HepG2 (cell line): ENCODE measurements around the gene KIAA0825. TPM values are rescaled to one million over a fixed set of nuclear protein-coding genes. Genes with fewer than 3 reads are reported as not detected.

Experiments used
- ATAC-seq: fragments of 200-7000 bp; cut with Tn5 transposase; 3 replicates; pipeline ENCODE4 v1.9.1; 2020; ENCODE audit warnings: mild to moderate bottlenecking, moderate library complexity
- BruUV-seq: library from RNA; stranded (reverse); fragments of 400-500 nt; replicated peaks from 2 replicates; lab custom pipeline; 2021; lab: Mats Ljungman, UMichigan
- CTCF ChIA-PET: fragments of 300-600 bp; formaldehyde crosslinking; extraction: SDS; loops from one replicate; lab custom pipeline; 2021; ENCODE audit warnings: low total read pairs, inconsistent platforms, low intra/inter-chr PET ratio; lab: Yijun Ruan, JAX
- POLR2A ChIA-PET: fragments of 350-600 bp; sonication (Branson Sonifier 250); formaldehyde crosslinking; loops from one replicate; lab custom pipeline; 2020; ENCODE audit warnings: antibody characterized with exemption, inconsistent platforms; lab: Yijun Ruan, JAX
- DNase-seq: peaks from one replicate; pipeline ENCODE4 v3.0.0-alpha.2; 2015; ENCODE audit warnings: low spot score
- FAIRE-seq: peaks from 3 replicates; lab custom pipeline; 2011; peaks lifted over from hg19 to GRCh38; lab: Jason Lieb, UNC
- H2AFZ ChIP-seq: one replicate; pipeline ENCODE4 v1.6.1; 2011; ENCODE audit warnings: low read length, inconsistent platforms
- H3K27ac ChIP-seq: fragments of 300-600 bp; 3 replicates; pipeline ENCODE4 v1.8.0; 2011; ENCODE audit warnings: mixed run types, mild to moderate bottlenecking, mixed read lengths, low read length, inconsistent platforms; ENCODE audit not compliant: insufficient read depth; ENCODE audit errors: extremely low read length
- H3K27me3 ChIP-seq, 2 experiments: fragments of 200-600 bp in 1 of 2; 2 replicates in 1 of 2; 3 replicates in 1 of 2; pipeline versions ENCODE4 v1.6.0 to v1.8.0; 2011; ENCODE audit warnings: low read length in 2 of 2, mild to moderate bottlenecking in 2 of 2, moderate library complexity in 2 of 2, inconsistent platforms in 1 of 2; ENCODE audit not compliant: insufficient read depth in 2 of 2, control insufficient read depth in 1 of 2
- H3K36me3 ChIP-seq, 2 experiments: fragments of 200-600 bp in 1 of 2; replicated peaks in 1 of 2; 2 replicates in 1 of 2; 3 replicates in 1 of 2; pipeline versions ENCODE4 v1.5.1 to v1.8.0; 2011; ENCODE audit warnings: low read length in 2 of 2, inconsistent platforms in 1 of 2; ENCODE audit not compliant: insufficient read depth in 2 of 2, control insufficient read depth in 1 of 2
- H3K4me1 ChIP-seq: 2 replicates; pipeline ENCODE4 v1.5.1; 2012; ENCODE audit warnings: low read length, inconsistent platforms; ENCODE audit not compliant: insufficient read depth
- H3K4me2 ChIP-seq: 2 replicates; pipeline ENCODE4 v1.6.0; 2011; ENCODE audit warnings: low read depth, low read length, inconsistent platforms
- H3K4me3 ChIP-seq, 3 experiments: fragments of 200-600 bp in 1 of 3; sonication (generic), shearing (Covaris generic) in 1 of 3; replicated peaks in 1 of 3; 2 replicates each; pipeline ENCODE4 v1.5.1; 2011 to 2016; ENCODE audit warnings: low read length in 3 of 3, inconsistent platforms in 2 of 3, low read depth in 2 of 3, mild to moderate bottlenecking in 2 of 3, control low read depth in 1 of 3, mixed read lengths in 1 of 3; ENCODE audit not compliant: insufficient read depth in 1 of 3
- H3K79me2 ChIP-seq: one replicate; pipeline ENCODE4 v1.6.1; 2011; ENCODE audit warnings: low read length, inconsistent platforms; ENCODE audit not compliant: insufficient read depth
- H3K9ac ChIP-seq: 2 replicates; pipeline ENCODE4 v1.6.0; 2011; ENCODE audit warnings: mild to moderate bottlenecking, low read depth, low read length, inconsistent platforms; ENCODE audit not compliant: insufficient read depth
- H3K9me3 ChIP-seq: 2 replicates; pipeline ENCODE4 v1.5.1; 2012; ENCODE audit warnings: mild to moderate bottlenecking, low read length
- H4K20me1 ChIP-seq: 2 replicates; pipeline ENCODE4 v1.6.0; 2011; ENCODE audit warnings: inconsistent platforms, mild to moderate bottlenecking, low read length, moderate library complexity; ENCODE audit not compliant: insufficient read depth
- DDIT3 ChIP-seq: sonication (generic); formaldehyde crosslinking; IDR thresholded peaks from 2 replicates; pipeline ENCODE4 v1.4.0; 2020; ENCODE audit warnings: mild to moderate bottlenecking, missing genetic modification reagents
- KLF9 ChIP-seq: IDR thresholded peaks from 2 replicates; pipeline ENCODE4 v1.6.1; 2016; ENCODE audit warnings: low read depth
- MEF2D ChIP-seq: sonication (generic); formaldehyde crosslinking; IDR thresholded peaks from 2 replicates; pipeline ENCODE4 v1.5.1; 2020; ENCODE audit warnings: mild to moderate bottlenecking, missing genetic modification reagents
- PRDM15 ChIP-seq: sonication (generic); formaldehyde crosslinking; IDR thresholded peaks from 2 replicates; pipeline ENCODE4 v1.4.0; 2020; ENCODE audit warnings: missing genetic modification reagents
- RXRA ChIP-seq: sonication (generic); formaldehyde crosslinking; IDR thresholded peaks from 2 replicates; pipeline ENCODE4 v1.5.1; 2020; ENCODE audit warnings: missing genetic modification reagents
- UBTF ChIP-seq: sonication (generic); formaldehyde crosslinking; IDR thresholded peaks from 2 replicates; pipeline ENCODE4 v1.4.0; 2020; ENCODE audit warnings: mild to moderate bottlenecking, missing genetic modification reagents
- ZMYM3 ChIP-seq: sonication (generic); formaldehyde crosslinking; IDR thresholded peaks from 2 replicates; pipeline ENCODE4 v1.5.1; 2020; ENCODE audit warnings: mild to moderate bottlenecking, missing genetic modification reagents
- ZNF124 ChIP-seq: sonication (generic); formaldehyde crosslinking; IDR thresholded peaks from 2 replicates; pipeline ENCODE4 v1.4.0; 2020; ENCODE audit warnings: missing genetic modification reagents
- ZNF547 ChIP-seq: sonication (generic); formaldehyde crosslinking; IDR thresholded peaks from 2 replicates; pipeline ENCODE4 v1.5.1; 2020; ENCODE audit warnings: mild to moderate bottlenecking, missing genetic modification reagents
- ZNF564 ChIP-seq: sonication (generic); formaldehyde crosslinking; IDR thresholded peaks from 2 replicates; pipeline ENCODE4 v1.8.1; 2023; ENCODE audit warnings: mild to moderate bottlenecking, missing genetic modification reagents
- ZNF720 ChIP-seq: sonication (generic); formaldehyde crosslinking; IDR thresholded peaks from 2 replicates; pipeline ENCODE4 v1.4.0; 2020; ENCODE audit warnings: missing genetic modification reagents
- WGBS: methylation state at CpG from one replicate; pipeline ENCODE4 v1.1.6; 2017; ENCODE audit warnings: low lambda C conversion rate; 5-methylcytosine and 5-hydroxymethylcytosine counted together
- in situ Hi-C: cut with HindIII; loops from 2 replicates; pipeline ENCODE4 v1.10.0; 2017; ENCODE audit warnings: low pct_unique_long_range_greater_than_20kb; ENCODE audit not compliant: extremely low pct_ligation_motif_present
- intact Hi-C: fragments of 100-400 bp; cut with micrococcal nuclease; formaldehyde crosslinking; loops from one replicate; pipeline ENCODE4 v1.10.0; 2022; ENCODE audit not compliant: unreplicated experiment
- polyA plus RNA-seq, 8 experiments: library from polyadenylated mRNA; depleted of rRNA in 3 of 8; stranded (reverse) in 7 of 8; unstranded in 1 of 8; fragments of >200 nt; fragmentation: Illumina TruSeq in 4 of 8; extraction: Trizol in 4 of 8; gene quantifications; 2 replicates each; pipeline versions ENCODE4 v1.2.1 to v1.2.3, GENCODE V29; 2011 to 2016; ENCODE audit warnings: low read depth in 4 of 8, missing spikeins in 1 of 8, mixed read lengths in 1 of 8; ENCODE audit not compliant: insufficient read depth in 1 of 8
- total RNA-seq, 5 experiments: library from RNA; depleted of rRNA; stranded (reverse); fragments of >200 nt; fragmentation: Illumina TruSeq; extraction: Trizol; gene quantifications; 2 replicates each; pipeline ENCODE4 v1.2.3, GENCODE V29; 2016; ENCODE audit warnings: low read depth in 1 of 5

Gene KIAA0825
- total and polyA plus RNA-seq, 2 of the 13 experiments (the other 11 are each of a cell fraction or from before 2014, with no cell fraction given): 0.05 to 0.51 TPM

GRCh38 chr5:94562327-94562971 is 56.0 kb downstream of the KIAA0825 start:
- BruUV-seq: no TSS peak

More at GRCh38 chr5:94562327-94562971, 56.0 kb downstream of the KIAA0825 start:
- H3K4me1 ChIP-seq: no peaks in the 10 kb centered on the region
- no peak for DNase-seq
- WGBS: 18% methylated on average over 2 of the region's 2 CpGs
- no peaks in the 10 kb centered on the region for H3K36me3 ChIP-seq
- H3K27me3 ChIP-seq: no peaks in the 10 kb centered on the region
- intact Hi-C loops: no loop called here
- no peak for FAIRE-seq
- CTCF ChIA-PET: no interaction called here
- H4K20me1 ChIP-seq: no peaks in the 10 kb centered on the region
- POLR2A ChIA-PET: no interaction called here
- H3K4me3 ChIP-seq: no peak overlapping the region
- no peak overlapping the region for H3K9ac ChIP-seq
- no peaks in the 10 kb centered on the region for H3K79me2 ChIP-seq
- H3K27ac ChIP-seq: no peak overlapping the region
- no peaks in the 10 kb centered on the region for H3K9me3 ChIP-seq
- no peak for ATAC-seq
- TF ChIP-seq ZNF564 (CRISPR knock-in tag) (no peak), ZMYM3 (CRISPR knock-in tag) (no peak), ZNF547 (CRISPR knock-in tag) (no peak), KLF9 (no peak), MEF2D (CRISPR knock-in tag) (no peak), RXRA (CRISPR knock-in tag) (no peak), ZNF720 (CRISPR knock-in tag) (no peak), DDIT3 (CRISPR knock-in tag) (no peak), UBTF (CRISPR knock-in tag) (no peak), PRDM15 (CRISPR knock-in tag) (no peak), ZNF124 (CRISPR knock-in tag) (no peak)
- H2AFZ ChIP-seq: no peak overlapping the region
- in situ Hi-C loops: no loop called here
- no peak overlapping the region for H3K4me2 ChIP-seq
